ENCODE measurements around the gene CLGN. TPM values are rescaled to one million over a fixed set of nuclear protein-coding genes. Genes with fewer than 3 reads are reported as not detected.

Gene CLGN, protein sequence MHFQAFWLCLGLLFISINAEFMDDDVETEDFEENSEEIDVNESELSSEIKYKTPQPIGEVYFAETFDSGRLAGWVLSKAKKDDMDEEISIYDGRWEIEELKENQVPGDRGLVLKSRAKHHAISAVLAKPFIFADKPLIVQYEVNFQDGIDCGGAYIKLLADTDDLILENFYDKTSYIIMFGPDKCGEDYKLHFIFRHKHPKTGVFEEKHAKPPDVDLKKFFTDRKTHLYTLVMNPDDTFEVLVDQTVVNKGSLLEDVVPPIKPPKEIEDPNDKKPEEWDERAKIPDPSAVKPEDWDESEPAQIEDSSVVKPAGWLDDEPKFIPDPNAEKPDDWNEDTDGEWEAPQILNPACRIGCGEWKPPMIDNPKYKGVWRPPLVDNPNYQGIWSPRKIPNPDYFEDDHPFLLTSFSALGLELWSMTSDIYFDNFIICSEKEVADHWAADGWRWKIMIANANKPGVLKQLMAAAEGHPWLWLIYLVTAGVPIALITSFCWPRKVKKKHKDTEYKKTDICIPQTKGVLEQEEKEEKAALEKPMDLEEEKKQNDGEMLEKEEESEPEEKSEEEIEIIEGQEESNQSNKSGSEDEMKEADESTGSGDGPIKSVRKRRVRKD
- total RNA-seq (2012; rRNA removed) (0.36 and 1.4 TPM in 2 replicates), polyA plus RNA-seq (2012; rRNA removed) (0.55 and 0.75 TPM in 2 replicates), Bru-seq, nascent RNA (percentile 11 among the genes with signal in this experiment), BruChase-seq, experiment 1, labeled RNA remaining after a 6-hour chase (percentile 16 among the genes with signal in this experiment), BruChase-seq, experiment 2, labeled RNA remaining after a 2-hour chase (percentile 7 among the genes with signal in this experiment)
- polyA plus RNA-seq (2012; cell fraction: cytosol; rRNA removed), result 0.04 and 0.11 TPM in 2 replicates
- polyA plus RNA-seq (2012; cell fraction: nucleus; rRNA removed; ENCODE audit: low replicate concordance), result 0.03 and 0.22 TPM in 2 replicates
- long read RNA-seq, result 0 reads

DNA sequence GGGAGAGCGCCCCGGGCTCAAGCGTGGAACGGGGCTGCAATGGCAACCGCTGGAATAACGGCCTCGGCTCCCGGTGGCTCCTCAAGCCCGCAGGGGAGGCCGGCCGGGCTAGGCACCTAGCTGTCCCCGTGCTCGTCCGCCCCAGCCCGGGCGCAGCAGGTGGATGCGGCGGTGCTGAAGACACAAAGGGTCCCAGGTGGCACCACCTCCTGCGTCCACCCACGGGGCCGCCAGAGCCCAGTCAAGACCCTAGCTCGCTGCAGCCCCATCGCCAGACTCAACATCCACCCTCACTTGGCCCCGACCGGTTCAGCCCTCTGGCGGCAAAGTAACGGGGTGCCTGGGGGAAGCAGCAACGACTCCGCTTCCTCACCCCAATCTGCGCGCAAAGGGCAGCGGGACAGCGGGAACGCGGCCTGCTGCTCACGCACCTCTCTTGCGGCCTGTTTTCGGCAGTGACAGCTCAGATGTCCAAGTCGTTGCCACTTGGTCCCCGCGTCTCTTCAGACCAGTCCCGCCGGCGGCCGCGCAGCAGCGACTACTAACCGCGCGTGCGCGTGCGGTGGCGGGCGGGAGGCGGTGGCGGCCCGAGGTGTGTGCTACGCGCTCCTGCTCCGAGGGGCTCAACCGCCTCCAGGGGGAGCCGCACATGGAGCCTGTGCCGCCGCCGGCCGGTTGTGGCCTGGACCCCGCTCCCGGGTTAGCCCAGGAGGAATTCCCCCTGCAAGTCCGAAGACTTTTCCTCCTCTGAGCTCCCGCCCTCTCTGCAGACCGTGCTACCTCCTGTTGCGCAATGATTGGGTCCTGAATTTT lies at the start of gene CLGN:
TSS of gene CLGN (minus strand) at position 543 of the 813 bp plus-strand sequence. CDS start 14,570 bp downstream, outside the sequence.
- H3K4me2 ChIP-seq (ENCODE audit: low read depth, low read length), result peak within 1 kb of the TSS; percentile 97
- no peak within 1 kb of the TSS; the same call in 1 of the 2 replicates for H3K18ac ChIP-seq (ENCODE audit: low read depth, low read length)
- intact Hi-C loops (cut with micrococcal nuclease) (loop anchor here (2.0 kb wide), 1 partner anchor 423 kb away; no protein-coding TSS in a partner anchor), in situ Hi-C loops (cut with MboI; ENCODE audit: low sequenced_read_pairs) (no loop called here), dilution Hi-C loops (cut with HindIII; ENCODE audit: low sequenced_read_pairs, unreplicated experiment) (no loop called here)
- H3K36me3 ChIP-seq (ENCODE audit: control insufficient read depth, insufficient read depth, low read length), result no peaks in the 10 kb centered on the region
- H3K4ac ChIP-seq (ENCODE audit: low read depth, low read length), result no peak within 1 kb of the TSS
- 1% methylated on average over 24 of the region's 73 CpGs; no CpG with 5 or more reads in 1 of the 2 experiments for WGBS, 2 experiments (ENCODE audit: extremely low coverage in 2 of 2, insufficient read length in 1 of 2)
- no peaks in the 10 kb centered on the region for H4K20me1 ChIP-seq (ENCODE audit: insufficient read depth, low read length)
- H3K27ac ChIP-seq (ENCODE audit: insufficient read depth, low read length), result no peak within 1 kb of the TSS; the same call in 1 of the 2 replicates
- H2BK20ac ChIP-seq (ENCODE audit: low read depth, low read length), result no peak within 1 kb of the TSS
- H2BK15ac ChIP-seq (ENCODE audit: low read depth, low read length), result no peak within 1 kb of the TSS
- H2BK120ac ChIP-seq (ENCODE audit: low read depth, low read length), result no peak within 1 kb of the TSS
- no peak within 1 kb of the TSS for H4K91ac ChIP-seq (ENCODE audit: insufficient read depth, low read depth, low read length)
- peak within 1 kb of the TSS; percentile 36; the same call in 1 of the 2 replicates for H3K9ac ChIP-seq (ENCODE audit: low read depth, low read length)
- DNase-seq (peak; percentile 44), ATAC-seq (ENCODE audit: low read depth) (peak; percentile 95)
- H3K27me3 ChIP-seq (ENCODE audit: control insufficient read depth, insufficient read depth, low read length), result peaks cover 13% of the 10 kb centered on the region
- BruUV-seq (replicated peaks), result no TSS peak
- H3K79me1 ChIP-seq (ENCODE audit: low read depth in 1 of 2, low read length in 2 of 2), result no peaks in the 10 kb centered on the region
- peak within 1 kb of the TSS; percentile 98 for H2AFZ ChIP-seq (replicated peaks; ENCODE audit: low read length, poor library complexity)
- CTCF ChIA-PET, result interaction anchor here (1.8 kb wide), 1 partner anchor 21 kb away, joined by 6 read pairs; no protein-coding TSS in a partner anchor
- no peaks in the 10 kb centered on the region for H3K9me3 ChIP-seq (ENCODE audit: control insufficient read depth, insufficient read depth, low read length)
- peak within 1 kb of the TSS; percentile 79 for H3K4me3 ChIP-seq (ENCODE audit: insufficient read depth, low read depth, low read length)
- no peak within 1 kb of the TSS for H4K5ac ChIP-seq (ENCODE audit: low read depth, low read length)
- no peaks in the 10 kb centered on the region for H3K4me1 ChIP-seq (ENCODE audit: control insufficient read depth, insufficient read depth, low read length)
- no peaks in the 10 kb centered on the region for H3K9me1 ChIP-seq (ENCODE audit: insufficient read depth, low read length)
- no peak within 1 kb of the TSS for H4K8ac ChIP-seq (ENCODE audit: low read depth in 2 of 2, low read length in 2 of 2)
- no peak within 1 kb of the TSS for H3K14ac ChIP-seq (replicated peaks; ENCODE audit: low read depth, low read length)
- H2AK5ac ChIP-seq (ENCODE audit: low read depth, low read length), result no peak within 1 kb of the TSS
- H2BK5ac ChIP-seq (ENCODE audit: low read depth, low read length, poor library complexity, severe bottlenecking), result no peak within 1 kb of the TSS
- no peak within 1 kb of the TSS for H3K23ac ChIP-seq (ENCODE audit: low read depth, low read length)
- H2AK9ac ChIP-seq (replicated peaks; ENCODE audit: low read depth, low read length, poor library complexity), result peak within 1 kb of the TSS; percentile 25
- POLR2A ChIA-PET (ENCODE audit: unreplicated experiment), result no interaction called here
- no peak within 1 kb of the TSS for H3K56ac ChIP-seq (ENCODE audit: extremely low read depth, insufficient read depth, low read length)
- TF ChIP-seq POLR2A (IDR thresholded peaks at IDR 0.05; ENCODE audit: low read depth, low read length) (no peak), BHLHE40 (IDR thresholded peaks at IDR 0.05; ENCODE audit: low read depth, low read length) (no peak), CTCF (conservative IDR thresholded peaks at IDR 0.05; ENCODE audit: low read depth, low read length) (peak; percentile 38), CEBPB (IDR thresholded peaks at IDR 0.05; ENCODE audit: low read depth, low read length) (peak; percentile 98), NFE2L2 (IDR thresholded peaks at IDR 0.05; ENCODE audit: low read depth, low read length) (no peak), RAD21 (IDR thresholded peaks at IDR 0.05; ENCODE audit: low read length) (no peak), MAFK (IDR thresholded peaks at IDR 0.05; ENCODE audit: low read depth, low read length) (no peak), RFX5 (IDR thresholded peaks at IDR 0.05; ENCODE audit: low read depth, low read length) (no peak), MXI1 (IDR thresholded peaks at IDR 0.05; ENCODE audit: borderline replicate concordance, low read depth, low read length) (no peak), RCOR1 (IDR thresholded peaks at IDR 0.05; ENCODE audit: insufficient replicate concordance, low read length) (no peak)
- TF ChIP-seq, protein P1, sequence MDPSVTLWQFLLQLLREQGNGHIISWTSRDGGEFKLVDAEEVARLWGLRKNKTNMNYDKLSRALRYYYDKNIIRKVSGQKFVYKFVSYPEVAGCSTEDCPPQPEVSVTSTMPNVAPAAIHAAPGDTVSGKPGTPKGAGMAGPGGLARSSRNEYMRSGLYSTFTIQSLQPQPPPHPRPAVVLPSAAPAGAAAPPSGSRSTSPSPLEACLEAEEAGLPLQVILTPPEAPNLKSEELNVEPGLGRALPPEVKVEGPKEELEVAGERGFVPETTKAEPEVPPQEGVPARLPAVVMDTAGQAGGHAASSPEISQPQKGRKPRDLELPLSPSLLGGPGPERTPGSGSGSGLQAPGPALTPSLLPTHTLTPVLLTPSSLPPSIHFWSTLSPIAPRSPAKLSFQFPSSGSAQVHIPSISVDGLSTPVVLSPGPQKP (IDR thresholded peaks at IDR 0.05; ENCODE audit: borderline replicate concordance, low read depth, low read length), result no peak

All from IMR-90 (cell line).